Measurements from ENCODE around the gene DNAH11. TPM values are rescaled to one million over a fixed set of nuclear protein-coding genes. Genes with fewer than 3 reads are reported as not detected.
"Not testable (repeated sequence)": the region's sequence is repeated elsewhere in the genome, so short reads cannot be mapped to it uniquely, and the experiment has no call there.

The DNAH11 gene
- total RNA-seq, 4 donors from 2014 or later, result 0.35 to 19.0 (median 3.2) TPM

DNA sequence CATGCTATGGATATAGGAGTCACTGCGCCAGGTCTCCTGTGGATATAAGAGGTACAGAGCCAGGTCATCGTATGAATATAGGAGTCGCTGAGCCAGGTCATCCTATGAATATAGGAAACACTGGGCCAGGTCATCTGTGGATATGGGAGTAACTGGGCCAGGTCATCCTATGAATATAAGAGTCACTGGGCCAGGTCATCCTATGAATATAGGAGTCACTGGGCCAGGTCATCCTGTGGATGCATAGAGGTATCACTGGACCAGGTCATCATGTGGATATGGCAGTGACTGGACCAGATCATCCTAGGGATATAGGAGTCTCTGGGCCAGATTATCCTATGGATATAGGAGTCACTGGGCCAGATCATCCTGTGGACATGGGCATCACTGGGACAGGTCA, 181.7 kb downstream of the DNAH11 start:
- H3K4me1 ChIP-seq, result no peaks in the 10 kb centered on the region
- TF ChIP-seq CTCF (IDR thresholded peaks at IDR 0.05), result no peak
- no peak for TF ChIP-seq POLR2A (IDR thresholded peaks at IDR 0.05)
- no peaks in the 10 kb centered on the region for H3K27me3 ChIP-seq
- no peak for DNase-seq
- H3K9me3 ChIP-seq, result no peaks in the 10 kb centered on the region
- H3K27ac ChIP-seq, result no peak overlapping the region
- no peaks in the 10 kb centered on the region for H3K36me3 ChIP-seq
- no peak overlapping the region for H3K4me3 ChIP-seq

GRCh38 chr7:21730399-21730798, 187.6 kb downstream of the DNAH11 start:
- no peak for DNase-seq

DNA sequence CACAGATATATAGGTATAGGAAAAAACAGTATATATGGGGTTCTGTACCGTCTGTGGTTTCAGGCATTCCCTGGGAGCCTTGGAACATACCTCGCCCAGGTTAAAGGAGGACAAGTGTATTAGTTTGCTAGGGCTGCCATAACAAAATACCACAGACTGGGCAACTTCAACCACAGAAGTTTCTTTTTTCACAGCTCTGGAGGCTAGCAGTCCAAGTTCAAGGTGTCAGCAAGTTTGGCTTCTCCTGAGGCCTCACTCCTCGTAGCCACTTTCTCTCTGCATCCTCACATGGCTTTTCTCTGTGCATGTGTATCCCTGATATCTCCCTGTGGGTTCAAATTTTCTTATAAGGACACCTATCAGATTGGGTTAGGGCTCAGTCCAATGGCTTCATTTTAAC, 189.1 kb downstream of the DNAH11 start:
- H3K27me3 ChIP-seq, result no peaks in the 10 kb centered on the region
- no peak overlapping the region for H3K27ac ChIP-seq
- TF ChIP-seq CTCF (IDR thresholded peaks at IDR 0.05), result no peak
- no peak overlapping the region for H3K4me3 ChIP-seq
- DNase-seq, result no peak
- H3K4me1 ChIP-seq, result no peaks in the 10 kb centered on the region
- H3K36me3 ChIP-seq, result no peaks in the 10 kb centered on the region
- no peaks in the 10 kb centered on the region for H3K9me3 ChIP-seq

More at GRCh38 chr7:21730399-21730798, 187.6 kb downstream of the DNAH11 start:
- no peak overlapping the region for H3K27ac ChIP-seq
- H3K4me1 ChIP-seq, result no peaks in the 10 kb centered on the region
- TF ChIP-seq CTCF (IDR thresholded peaks at IDR 0.05), result no peak
- TF ChIP-seq POLR2A (IDR thresholded peaks at IDR 0.05), result no peak
- H3K4me3 ChIP-seq, result no peak overlapping the region
- no peaks in the 10 kb centered on the region for H3K9me3 ChIP-seq
- no peaks in the 10 kb centered on the region for H3K36me3 ChIP-seq
- no peaks in the 10 kb centered on the region for H3K27me3 ChIP-seq

DNA sequence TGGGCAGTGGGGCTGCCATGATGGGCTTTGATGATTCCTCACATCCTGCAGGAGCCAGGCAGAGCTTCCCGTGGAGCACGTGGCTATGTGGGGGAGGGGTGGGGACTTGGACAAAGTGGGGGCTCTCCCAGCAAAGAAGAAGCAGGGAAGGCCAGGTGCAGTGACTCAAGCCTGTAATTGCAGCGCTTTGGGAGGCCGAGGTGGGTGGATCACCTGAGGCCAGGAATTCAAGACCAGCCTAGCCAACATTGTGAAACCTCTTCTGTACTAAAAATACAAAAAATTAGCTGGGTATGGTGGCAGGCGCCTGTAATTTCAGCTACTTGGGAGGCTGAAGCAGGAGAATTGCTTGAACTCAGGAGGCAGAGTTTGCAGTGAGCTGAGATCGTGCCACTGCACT, 190.1 kb downstream of the DNAH11 start:
- not testable (repeated sequence) for H3K4me1 ChIP-seq, DNase-seq, H3K27ac ChIP-seq, H3K27me3 ChIP-seq, H3K36me3 ChIP-seq, H3K4me3 ChIP-seq, H3K9me3 ChIP-seq

DNA sequence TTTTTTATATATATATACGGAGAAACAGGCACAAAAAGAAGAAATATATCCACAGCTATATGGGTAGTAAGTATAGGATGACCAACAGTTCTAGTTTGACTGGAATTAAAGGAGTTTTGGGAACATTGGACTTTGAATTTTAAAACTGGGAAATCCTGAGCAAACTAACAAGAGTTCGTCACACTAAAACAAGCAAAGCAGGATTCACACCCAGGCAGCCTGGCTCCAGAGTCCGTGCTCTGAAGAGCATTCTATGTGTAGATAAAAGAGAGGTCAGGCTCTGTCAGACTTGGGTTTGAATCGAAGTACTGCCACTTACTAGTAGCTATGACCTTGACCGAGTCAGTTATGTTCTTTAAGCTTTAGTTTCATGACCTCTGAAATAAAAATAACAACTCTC, 191.0 kb downstream of the DNAH11 start:
- no peak for DNase-seq

GRCh38 chr7:21743493-21743892, 200.7 kb downstream of the DNAH11 start:
- Histone ChIP-seq H3K27me3 (no peaks in the 10 kb centered on the region), H3K4me3 (no peak overlapping the region), H3K9me3 (no peaks in the 10 kb centered on the region), H3K27ac (no peak overlapping the region), H3K4me1 (no peaks in the 10 kb centered on the region), H3K36me3 (no peaks in the 10 kb centered on the region)
- no peak for TF ChIP-seq CTCF (IDR thresholded peaks at IDR 0.05)
- no peak for TF ChIP-seq POLR2A (IDR thresholded peaks at IDR 0.05)
- no peak for DNase-seq

More for the DNA sequence above, 191.0 kb downstream of the DNAH11 start:
- no peak overlapping the region for H3K27ac ChIP-seq
- TF ChIP-seq CTCF (IDR thresholded peaks at IDR 0.05) (no peak), POLR2A (IDR thresholded peaks at IDR 0.05) (no peak)
- H3K27me3 ChIP-seq, result no peaks in the 10 kb centered on the region
- H3K4me1 ChIP-seq, result no peaks in the 10 kb centered on the region
- H3K9me3 ChIP-seq, result no peaks in the 10 kb centered on the region
- H3K36me3 ChIP-seq, result no peaks in the 10 kb centered on the region
- H3K4me3 ChIP-seq, result no peak overlapping the region
